MCF 10A (cell line): ENCODE measurements around the gene PHF13. TPM values are rescaled to one million over a fixed set of nuclear protein-coding genes. Genes with fewer than 3 reads are reported as not detected.

Source experiments
- BruUV-seq: library from RNA; stranded (reverse); fragments of 400-500 nt; replicated peaks from 2 replicates; lab custom pipeline; 2021; lab: Mats Ljungman, UMichigan
- CTCF ChIA-PET: fragments of 300-600 bp; sonication (Branson Sonifier 250); formaldehyde crosslinking; extraction: SDS; loops from one replicate; lab custom pipeline; 2021; ENCODE audit warnings: antibody characterized with exemption, inconsistent platforms; lab: Yijun Ruan, JAX
- POLR2A ChIA-PET: fragments of 300-600, 350-650 bp; sonication (Branson Sonifier 250); formaldehyde crosslinking; extraction: SDS; loops from one replicate; lab custom pipeline; 2020; ENCODE audit warnings: antibody characterized with exemption, inconsistent platforms; lab: Yijun Ruan, JAX
- DNase-seq: peaks from one replicate; pipeline ENCODE4 v3.0.0-alpha.2; 2018; ENCODE audit not compliant: unreplicated experiment
- H3K27ac Mint-ChIP-seq: one replicate; pipeline ENCODE4 v1.8.0; 2022; ENCODE audit warnings: mild to moderate bottlenecking, low read depth, mixed read lengths; ENCODE audit not compliant: unreplicated experiment
- H3K27me3 Mint-ChIP-seq: one replicate; pipeline ENCODE4 v1.8.0; 2022; ENCODE audit warnings: mixed read lengths; ENCODE audit not compliant: insufficient read depth, unreplicated experiment
- H3K36me3 Mint-ChIP-seq: one replicate; pipeline ENCODE4 v1.8.0; 2022; ENCODE audit warnings: mild to moderate bottlenecking, moderate library complexity, mixed read lengths; ENCODE audit not compliant: insufficient read depth, unreplicated experiment
- H3K4me1 Mint-ChIP-seq: one replicate; pipeline ENCODE4 v1.8.0; 2022; ENCODE audit warnings: mixed read lengths; ENCODE audit not compliant: insufficient read depth, unreplicated experiment
- H3K4me3 Mint-ChIP-seq: one replicate; pipeline ENCODE4 v1.8.0; 2022; ENCODE audit warnings: mild to moderate bottlenecking, moderate library complexity, mixed read lengths; ENCODE audit not compliant: unreplicated experiment
- H3K9me3 Mint-ChIP-seq: one replicate; pipeline ENCODE4 v1.8.0; 2022; ENCODE audit warnings: mixed read lengths; ENCODE audit not compliant: unreplicated experiment
- intact Hi-C: fragments of 100-400 bp; cut with micrococcal nuclease; formaldehyde crosslinking; loops from 2 replicates; pipeline ENCODE4 v1.14.1; 2022
- total RNA-seq: library from RNA; stranded (reverse); gene quantifications from 2 replicates; pipeline ENCODE4 v1.2.3, GENCODE V29; 2022
- TF ChIP-seq, protein P1 (sequence below): fragments of 200-600 bp; IDR thresholded peaks from one replicate; pipeline ENCODE4 v1.8.0; 2022; ENCODE audit warnings: antibody characterized with exemption, mild to moderate bottlenecking; ENCODE audit not compliant: unreplicated experiment

PHF13 gene
- total RNA-seq, 1 experiment from 2014 or later = 10.3 TPM

DNA sequence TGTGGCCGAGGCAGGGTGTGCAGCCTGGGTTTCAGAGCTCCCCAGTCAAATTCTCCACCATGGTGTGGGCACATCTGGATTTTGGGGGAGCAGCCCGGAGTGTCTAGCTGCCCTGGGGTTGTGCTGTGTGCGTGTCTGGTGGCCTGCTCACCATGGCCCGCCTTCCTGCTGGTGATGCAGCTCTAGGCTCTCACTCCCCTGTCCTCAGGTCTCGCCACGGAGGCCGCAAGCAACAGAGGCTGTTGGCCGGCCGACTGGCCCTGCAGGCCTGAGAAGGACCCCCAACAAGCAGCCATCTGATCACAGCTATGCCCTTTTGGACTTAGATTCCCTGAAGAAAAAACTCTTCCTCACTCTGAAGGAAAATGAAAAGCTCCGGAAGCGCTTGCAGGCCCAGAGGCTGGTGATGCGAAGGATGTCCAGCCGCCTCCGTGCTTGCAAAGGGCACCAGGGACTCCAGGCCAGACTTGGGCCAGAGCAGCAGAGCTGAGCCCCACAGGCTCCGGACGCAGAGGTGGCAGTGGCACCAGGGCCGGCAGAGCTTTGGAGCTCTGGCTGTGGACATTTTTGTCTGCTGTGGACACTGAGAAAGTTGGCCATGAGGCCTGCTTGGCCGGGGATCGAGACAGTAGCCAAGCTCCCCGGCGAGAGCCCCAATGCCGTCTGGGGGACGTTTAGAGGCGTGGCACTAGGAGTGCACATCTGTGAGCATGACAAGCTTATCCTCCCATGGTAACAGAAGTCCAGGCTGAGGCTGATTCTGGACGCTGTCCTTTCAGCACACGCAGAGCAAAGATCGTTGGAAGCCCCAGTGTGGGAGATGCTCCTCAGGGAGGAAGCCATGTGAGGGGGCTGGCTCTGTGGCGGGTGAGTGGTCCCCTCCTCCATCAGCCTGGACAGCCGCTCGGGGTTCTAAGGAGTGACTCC is 19.3 kb downstream of the PHF13 start:
- ChIA-PET CTCF (interaction anchor here (0.5 to 0.7 kb wide), 5 partner anchors 12 to 387 kb away, joined by 3 to 5 read pairs (median 3); no protein-coding TSS in a partner anchor), POLR2A (interaction anchor here (0.7 to 1.6 kb wide), 3 partner anchors 11 to 144 kb away, joined by 3 to 5 read pairs (median 4); partner anchors contain the start of gene KLHL21)
- H3K4me1 Mint-ChIP-seq = peaks cover 2% of the 10 kb centered on the region
- no peak overlapping the region for H3K4me3 Mint-ChIP-seq
- BruUV-seq = no TSS peak
- intact Hi-C loops = no loop called here
- no peaks in the 10 kb centered on the region for H3K9me3 Mint-ChIP-seq
- DNase-seq = no peak
- no peak overlapping the region for H3K27ac Mint-ChIP-seq
- H3K27me3 Mint-ChIP-seq = no peaks in the 10 kb centered on the region
- TF ChIP-seq, protein P1, sequence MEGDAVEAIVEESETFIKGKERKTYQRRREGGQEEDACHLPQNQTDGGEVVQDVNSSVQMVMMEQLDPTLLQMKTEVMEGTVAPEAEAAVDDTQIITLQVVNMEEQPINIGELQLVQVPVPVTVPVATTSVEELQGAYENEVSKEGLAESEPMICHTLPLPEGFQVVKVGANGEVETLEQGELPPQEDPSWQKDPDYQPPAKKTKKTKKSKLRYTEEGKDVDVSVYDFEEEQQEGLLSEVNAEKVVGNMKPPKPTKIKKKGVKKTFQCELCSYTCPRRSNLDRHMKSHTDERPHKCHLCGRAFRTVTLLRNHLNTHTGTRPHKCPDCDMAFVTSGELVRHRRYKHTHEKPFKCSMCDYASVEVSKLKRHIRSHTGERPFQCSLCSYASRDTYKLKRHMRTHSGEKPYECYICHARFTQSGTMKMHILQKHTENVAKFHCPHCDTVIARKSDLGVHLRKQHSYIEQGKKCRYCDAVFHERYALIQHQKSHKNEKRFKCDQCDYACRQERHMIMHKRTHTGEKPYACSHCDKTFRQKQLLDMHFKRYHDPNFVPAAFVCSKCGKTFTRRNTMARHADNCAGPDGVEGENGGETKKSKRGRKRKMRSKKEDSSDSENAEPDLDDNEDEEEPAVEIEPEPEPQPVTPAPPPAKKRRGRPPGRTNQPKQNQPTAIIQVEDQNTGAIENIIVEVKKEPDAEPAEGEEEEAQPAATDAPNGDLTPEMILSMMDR = no peak
- peaks cover 78% of the 10 kb centered on the region for H3K36me3 Mint-ChIP-seq

DNA sequence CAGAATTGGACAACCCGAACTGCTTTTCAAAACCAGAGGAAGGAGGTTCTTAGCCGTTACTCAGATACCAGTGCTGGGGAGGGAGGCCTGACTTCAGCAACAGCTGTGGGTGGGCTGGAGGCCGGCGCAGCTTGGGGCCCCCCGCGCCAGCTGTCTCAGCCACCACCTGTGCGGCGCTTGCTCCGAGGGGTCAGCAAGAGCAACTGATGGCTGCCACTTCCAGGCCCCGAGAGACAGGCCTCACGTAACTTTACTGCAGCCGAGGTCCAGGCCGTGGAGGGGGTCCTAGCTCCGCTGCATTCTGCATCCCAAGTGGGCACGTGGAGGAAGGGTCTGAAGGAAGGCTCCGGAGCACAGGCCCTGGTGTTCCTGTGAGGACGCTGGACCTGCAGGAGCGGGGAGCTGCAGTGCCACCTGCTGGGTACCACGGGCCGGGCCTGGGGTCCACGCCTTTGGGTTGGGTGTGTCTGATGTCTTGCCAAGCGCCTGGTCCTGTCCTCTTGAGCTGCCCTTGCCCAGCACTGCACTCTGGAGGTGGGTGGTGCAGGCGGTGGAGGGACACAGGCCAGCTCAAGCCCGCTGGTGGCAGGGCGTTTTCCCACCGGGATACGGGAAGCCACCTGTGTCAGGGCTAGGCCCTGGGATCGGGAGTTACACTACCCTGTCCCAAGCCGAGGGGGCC is 21.0 kb downstream of the PHF13 start:
- no peaks in the 10 kb centered on the region for H3K9me3 Mint-ChIP-seq
- no peaks in the 10 kb centered on the region for H3K4me1 Mint-ChIP-seq
- peaks cover 89% of the 10 kb centered on the region for H3K36me3 Mint-ChIP-seq
- intact Hi-C loops = no loop called here
- DNase-seq = peak; percentile 46
- CTCF ChIA-PET = interaction anchor here (0.6 to 1.4 kb wide), 7 partner anchors 8 to 37 kb away, joined by 3 to 5 read pairs (median 3); no protein-coding TSS in a partner anchor
- BruUV-seq = no TSS peak
- POLR2A ChIA-PET = interaction anchor here (0.6 to 2.2 kb wide), 4 partner anchors 33 to 147 kb away, joined by 3 to 7 read pairs (median 4); no protein-coding TSS in a partner anchor
- TF ChIP-seq, protein P1 = peak; percentile 40
- H3K27ac Mint-ChIP-seq = no peak overlapping the region
- H3K4me3 Mint-ChIP-seq = no peak overlapping the region
- H3K27me3 Mint-ChIP-seq = no peaks in the 10 kb centered on the region

DNA sequence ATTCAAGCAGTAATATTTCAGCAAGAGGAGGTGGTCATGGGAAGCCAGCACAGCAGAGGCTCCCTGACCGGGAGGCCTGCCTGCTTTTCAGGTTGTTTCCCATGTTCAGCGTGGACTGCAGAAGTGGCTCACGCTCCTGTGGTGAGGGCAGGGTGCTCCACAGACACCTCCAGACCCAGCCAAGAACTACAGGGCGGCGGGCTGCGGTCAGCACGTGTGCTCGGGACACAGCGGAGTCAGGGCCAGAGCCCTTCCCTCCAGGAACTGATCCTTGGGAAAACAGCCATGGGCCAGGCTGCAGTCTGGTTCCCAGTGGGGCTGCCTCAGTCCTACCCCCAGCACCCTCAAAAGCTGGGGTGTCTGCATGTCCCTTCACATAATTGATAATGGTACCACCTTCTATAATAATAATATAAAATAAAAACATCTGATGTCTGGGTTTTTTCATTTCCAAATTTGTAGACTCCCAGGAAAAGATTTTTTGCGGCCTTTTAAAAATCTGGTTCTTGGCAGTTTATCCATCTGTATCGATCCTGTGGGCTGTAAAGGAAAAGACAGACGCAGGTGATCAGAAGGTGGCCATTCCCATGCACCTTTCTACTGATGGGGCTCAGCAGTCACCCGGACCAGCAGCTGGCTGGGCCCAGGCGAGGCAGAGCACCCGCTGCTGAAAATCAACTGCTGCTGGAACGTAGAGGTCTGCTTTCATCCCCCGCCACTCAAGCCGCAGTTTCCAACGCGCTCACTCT is 21.8 kb downstream of the PHF13 start:
- Mint-ChIP-seq H3K4me3 (no peak overlapping the region), H3K9me3 (no peaks in the 10 kb centered on the region), H3K36me3 (peaks cover 89% of the 10 kb centered on the region), H3K27me3 (no peaks in the 10 kb centered on the region), H3K4me1 (no peaks in the 10 kb centered on the region), H3K27ac (no peak overlapping the region)
- intact Hi-C loops = no loop called here
- BruUV-seq = TSS peak; percentile 68
- ChIA-PET POLR2A (interaction anchor here (0.6 to 2.2 kb wide), 5 partner anchors 9 to 57 kb away, joined by 3 to 7 read pairs (median 3); no protein-coding TSS in a partner anchor), CTCF (interaction anchor here (0.6 to 1.4 kb wide), 4 partner anchors 9 to 27 kb away, joined by 3 to 5 read pairs (median 3); no protein-coding TSS in a partner anchor)
- TF ChIP-seq, protein P1 = no peak
- no peak for DNase-seq
